ENCODE measurements around the gene PROK1. TPM values are rescaled to one million over a fixed set of nuclear protein-coding genes. Genes with fewer than 3 reads are reported as not detected.
"Not testable (repeated sequence)": the region's sequence is repeated elsewhere in the genome, so short reads cannot be mapped to it uniquely, and the experiment has no call there.

PROK1 gene
- total RNA-seq, 1 donor from 2014 or later = not detected

GRCh38 chr1:110433803-110434202 lies 17.1 kb upstream of the PROK1 start:
- no peak for DNase-seq (ENCODE audit: low read depth in 2 of 2)

GRCh38 chr1:110434946-110435345 lies 16.0 kb upstream of the PROK1 start:
- no peak for DNase-seq (ENCODE audit: low read depth in 2 of 2)

- no peak for DNase-seq (ENCODE audit: low read depth in 2 of 2)
These were observed 14.3 kb upstream of the PROK1 start for GRCh38 chr1:110436635-110437034.

GRCh38 chr1:110437645-110438299 lies 13.2 kb upstream of the PROK1 start:
- DNase-seq (ENCODE audit: low read depth in 2 of 2) = not testable (repeated sequence)

GRCh38 chr1:110438893-110439292 lies 12.1 kb upstream of the PROK1 start:
- no peak for DNase-seq (ENCODE audit: low read depth in 2 of 2)

- DNase-seq (ENCODE audit: low read depth in 2 of 2) = not testable (repeated sequence)
These were observed 11.1 kb upstream of the PROK1 start for GRCh38 chr1:110439873-110440272.

- DNase-seq (ENCODE audit: low read depth in 2 of 2) = no peak
These were observed 10.1 kb upstream of the PROK1 start for GRCh38 chr1:110440877-110441276.

- no peak for DNase-seq (ENCODE audit: low read depth in 2 of 2)
These were observed 9.1 kb upstream of the PROK1 start for GRCh38 chr1:110441888-110442287.

- no peak for DNase-seq (ENCODE audit: low read depth in 2 of 2)
These were observed 7.5 kb upstream of the PROK1 start for GRCh38 chr1:110443451-110443850.

- DNase-seq (ENCODE audit: low read depth in 2 of 2) = no peak
These were observed 6.4 kb upstream of the PROK1 start for GRCh38 chr1:110444561-110444960.

GRCh38 chr1:110449661-110450651 lies 993 bp upstream of the PROK1 start:
- DNase-seq (ENCODE audit: low read depth in 2 of 2) = no peak

- no peak for DNase-seq (ENCODE audit: low read depth in 2 of 2)
These were observed 1.4 kb downstream of the PROK1 start for GRCh38 chr1:110452330-110452729.

GRCh38 chr1:110453829-110454228 lies 2.9 kb downstream of the PROK1 start:
- no peak for DNase-seq (ENCODE audit: low read depth in 2 of 2)

- DNase-seq (ENCODE audit: low read depth in 2 of 2) = no peak
These were observed 3.4 kb downstream of the PROK1 start for GRCh38 chr1:110454328-110454727.

GRCh38 chr1:110455151-110455550 lies 4.2 kb downstream of the PROK1 start:
- DNase-seq (ENCODE audit: low read depth in 2 of 2) = no peak

- no peak for DNase-seq (ENCODE audit: low read depth in 2 of 2)
These were observed 6.3 kb downstream of the PROK1 start for GRCh38 chr1:110457206-110457605.

GRCh38 chr1:110460253-110461220 lies 9.6 kb downstream of the PROK1 start:
- DNase-seq (ENCODE audit: low read depth in 2 of 2) = peak; percentile 71 to 83

GRCh38 chr1:110462093-110462492 lies 11.1 kb downstream of the PROK1 start:
- no peak for DNase-seq (ENCODE audit: low read depth in 2 of 2)

GRCh38 chr1:110462964-110463363 lies 12.0 kb downstream of the PROK1 start:
- no peak for DNase-seq (ENCODE audit: low read depth in 2 of 2)

GRCh38 chr1:110463725-110464124 lies 12.8 kb downstream of the PROK1 start:
- DNase-seq (ENCODE audit: low read depth in 2 of 2) = no peak

GRCh38 chr1:110464340-110464739 lies 13.4 kb downstream of the PROK1 start:
- no peak for DNase-seq (ENCODE audit: low read depth in 2 of 2)

Measured in lung microvascular endothelial cell (primary cell).